ENCODE data around the gene ADAMTS15. TPM values are rescaled to one million over a fixed set of nuclear protein-coding genes. Genes with fewer than 3 reads are reported as not detected.
A peak's percentile ranks its signal among the peaks of the same experiment; 100 is the strongest.
"Not testable (repeated sequence)": the region's sequence is repeated elsewhere in the genome, so short reads cannot be mapped to it uniquely, and the experiment has no call there.

ADAMTS15 gene
- total and polyA plus RNA-seq, 2 donors: 16.4 to 29.8 TPM

- under 1% methylated on average over 20 of the region's 20 CpGs for WGBS
- peak; percentile 89 for DNase-seq (ENCODE audit: extremely low spot score)
- Histone ChIP-seq H3K4me3 (ENCODE audit: low read depth, low read length) (peak overlapping the region; percentile 43), H3K27ac (ENCODE audit: low read depth) (no peak overlapping the region), H3K4me1 (ENCODE audit: insufficient read depth) (no peaks in the 10 kb centered on the region), H3K36me3 (ENCODE audit: insufficient read depth) (no peaks in the 10 kb centered on the region)
These were observed 13.8 kb upstream of the ADAMTS15 start for GRCh38 chr11:130434521-130435223.

- WGBS: 47% methylated on average over 4 of the region's 4 CpGs
- no peak for DNase-seq (ENCODE audit: extremely low spot score)
- Histone ChIP-seq H3K36me3 (ENCODE audit: insufficient read depth) (no peaks in the 10 kb centered on the region), H3K27ac (ENCODE audit: low read depth) (peak overlapping the region; percentile 46), H3K4me3 (ENCODE audit: low read depth, low read length) (no peak overlapping the region), H3K4me1 (ENCODE audit: insufficient read depth) (no peaks in the 10 kb centered on the region)
These were observed 12.8 kb upstream of the ADAMTS15 start for GRCh38 chr11:130435671-130436070.

GRCh38 chr11:130436171-130436570, 12.3 kb upstream of the ADAMTS15 start:
- no peak for DNase-seq (ENCODE audit: extremely low spot score)
- Histone ChIP-seq H3K36me3 (ENCODE audit: insufficient read depth) (no peaks in the 10 kb centered on the region), H3K4me1 (ENCODE audit: insufficient read depth) (no peaks in the 10 kb centered on the region), H3K4me3 (ENCODE audit: low read depth, low read length) (no peak overlapping the region), H3K27ac (ENCODE audit: low read depth) (no peak overlapping the region)
- 70% methylated on average over 3 of the region's 3 CpGs for WGBS

- no peak for DNase-seq (ENCODE audit: extremely low spot score)
- no peaks in the 10 kb centered on the region for H3K4me1 ChIP-seq (ENCODE audit: insufficient read depth)
- H3K27ac ChIP-seq (ENCODE audit: low read depth): no peak overlapping the region
- H3K4me3 ChIP-seq (ENCODE audit: low read depth, low read length): no peak overlapping the region
- H3K36me3 ChIP-seq (ENCODE audit: insufficient read depth): no peaks in the 10 kb centered on the region
- WGBS: 89% methylated on average over 7 of the region's 7 CpGs
These were observed 10.6 kb upstream of the ADAMTS15 start for GRCh38 chr11:130437848-130438247.

- not testable (repeated sequence) for H3K36me3 ChIP-seq (ENCODE audit: insufficient read depth); H3K4me1 ChIP-seq (ENCODE audit: insufficient read depth); DNase-seq (ENCODE audit: extremely low spot score); H3K27ac ChIP-seq (ENCODE audit: low read depth); H3K4me3 ChIP-seq (ENCODE audit: low read depth, low read length)
- WGBS: 88% methylated on average over 10 of the region's 10 CpGs
These were observed 9.9 kb upstream of the ADAMTS15 start for GRCh38 chr11:130438401-130439159.

GRCh38 chr11:130439160-130439519, 9.3 kb upstream of the ADAMTS15 start:
- WGBS: 84% methylated on average over 4 of the region's 4 CpGs
- H3K4me3 ChIP-seq (ENCODE audit: low read depth, low read length): no peak overlapping the region
- H3K36me3 ChIP-seq (ENCODE audit: insufficient read depth): no peaks in the 10 kb centered on the region
- DNase-seq (ENCODE audit: extremely low spot score): no peak
- no peak overlapping the region for H3K27ac ChIP-seq (ENCODE audit: low read depth)
- H3K4me1 ChIP-seq (ENCODE audit: insufficient read depth): no peaks in the 10 kb centered on the region

- no peak for DNase-seq (ENCODE audit: extremely low spot score)
- H3K27ac ChIP-seq (ENCODE audit: low read depth): no peak overlapping the region
- no peaks in the 10 kb centered on the region for H3K4me1 ChIP-seq (ENCODE audit: insufficient read depth)
- H3K4me3 ChIP-seq (ENCODE audit: low read depth, low read length): no peak overlapping the region
- 86% methylated on average over 6 of the region's 6 CpGs for WGBS
- H3K36me3 ChIP-seq (ENCODE audit: insufficient read depth): no peaks in the 10 kb centered on the region
These were observed 8.6 kb upstream of the ADAMTS15 start for GRCh38 chr11:130439876-130440275.

GRCh38 chr11:130441719-130442118, 6.7 kb upstream of the ADAMTS15 start:
- Histone ChIP-seq H3K4me3 (ENCODE audit: low read depth, low read length) (no peak overlapping the region), H3K4me1 (ENCODE audit: insufficient read depth) (no peaks in the 10 kb centered on the region), H3K36me3 (ENCODE audit: insufficient read depth) (no peaks in the 10 kb centered on the region), H3K27ac (ENCODE audit: low read depth) (no peak overlapping the region)
- DNase-seq (ENCODE audit: extremely low spot score): no peak
- WGBS: 83% methylated on average over 2 of the region's 2 CpGs

GRCh38 chr11:130442737-130443136, 5.7 kb upstream of the ADAMTS15 start:
- H3K4me3 ChIP-seq (ENCODE audit: low read depth, low read length): no peak overlapping the region
- no peaks in the 10 kb centered on the region for H3K36me3 ChIP-seq (ENCODE audit: insufficient read depth)
- 32% methylated on average over 4 of the region's 4 CpGs for WGBS
- DNase-seq (ENCODE audit: extremely low spot score): no peak
- H3K27ac ChIP-seq (ENCODE audit: low read depth): no peak overlapping the region
- H3K4me1 ChIP-seq (ENCODE audit: insufficient read depth): no peaks in the 10 kb centered on the region

- H3K4me3 ChIP-seq (ENCODE audit: low read depth, low read length): no peak overlapping the region
- WGBS: 70% methylated on average over 3 of the region's 3 CpGs
- H3K36me3 ChIP-seq (ENCODE audit: insufficient read depth): no peaks in the 10 kb centered on the region
- H3K4me1 ChIP-seq (ENCODE audit: insufficient read depth): no peaks in the 10 kb centered on the region
- no peak overlapping the region for H3K27ac ChIP-seq (ENCODE audit: low read depth)
- DNase-seq (ENCODE audit: extremely low spot score): no peak
These were observed 2.7 kb upstream of the ADAMTS15 start for GRCh38 chr11:130445788-130446187.

GRCh38 chr11:130448039-130448415, 418 bp upstream of the ADAMTS15 start:
- WGBS: 6% methylated on average over 11 of the region's 11 CpGs
- no peaks in the 10 kb centered on the region for H3K36me3 ChIP-seq (ENCODE audit: insufficient read depth)
- H3K27ac ChIP-seq (ENCODE audit: low read depth): no peak overlapping the region
- no peaks in the 10 kb centered on the region for H3K4me1 ChIP-seq (ENCODE audit: insufficient read depth)
- peak overlapping the region; percentile 80 for H3K4me3 ChIP-seq (ENCODE audit: low read depth, low read length)
- no peak for DNase-seq (ENCODE audit: extremely low spot score)

- Histone ChIP-seq H3K36me3 (ENCODE audit: insufficient read depth) (no peaks in the 10 kb centered on the region), H3K4me3 (ENCODE audit: low read depth, low read length) (peak overlapping the region; percentile 80), H3K27ac (ENCODE audit: low read depth) (peak overlapping the region; percentile 27), H3K4me1 (ENCODE audit: insufficient read depth) (no peaks in the 10 kb centered on the region)
- no peak for DNase-seq (ENCODE audit: extremely low spot score)
- WGBS: 2% methylated on average over 64 of the region's 64 CpGs
These were observed 1.0 kb downstream of the ADAMTS15 start for GRCh38 chr11:130449310-130449990.

- peak overlapping the region; percentile 80 for H3K4me3 ChIP-seq (ENCODE audit: low read depth, low read length)
- WGBS: 20% methylated on average over 34 of the region's 34 CpGs
These were observed 1.7 kb downstream of the ADAMTS15 start for GRCh38 chr11:130449996-130450769.

More at GRCh38 chr11:130449996-130450769, 1.7 kb downstream of the ADAMTS15 start:
- DNase-seq (ENCODE audit: extremely low spot score): no peak
- Histone ChIP-seq H3K27ac (ENCODE audit: low read depth) (peak overlapping the region; percentile 60), H3K36me3 (ENCODE audit: insufficient read depth) (no peaks in the 10 kb centered on the region), H3K4me1 (ENCODE audit: insufficient read depth) (no peaks in the 10 kb centered on the region)
